ENCODE measurements around the gene CNNM2.

- no peak for TF ChIP-seq POLR2AphosphoS5 (IDR thresholded peaks at IDR 0.05; ENCODE audit: low read depth, low read length)
- no peak for TF ChIP-seq NFIC (IDR thresholded peaks at IDR 0.05; ENCODE audit: borderline replicate concordance)
- TF ChIP-seq, protein P1, sequence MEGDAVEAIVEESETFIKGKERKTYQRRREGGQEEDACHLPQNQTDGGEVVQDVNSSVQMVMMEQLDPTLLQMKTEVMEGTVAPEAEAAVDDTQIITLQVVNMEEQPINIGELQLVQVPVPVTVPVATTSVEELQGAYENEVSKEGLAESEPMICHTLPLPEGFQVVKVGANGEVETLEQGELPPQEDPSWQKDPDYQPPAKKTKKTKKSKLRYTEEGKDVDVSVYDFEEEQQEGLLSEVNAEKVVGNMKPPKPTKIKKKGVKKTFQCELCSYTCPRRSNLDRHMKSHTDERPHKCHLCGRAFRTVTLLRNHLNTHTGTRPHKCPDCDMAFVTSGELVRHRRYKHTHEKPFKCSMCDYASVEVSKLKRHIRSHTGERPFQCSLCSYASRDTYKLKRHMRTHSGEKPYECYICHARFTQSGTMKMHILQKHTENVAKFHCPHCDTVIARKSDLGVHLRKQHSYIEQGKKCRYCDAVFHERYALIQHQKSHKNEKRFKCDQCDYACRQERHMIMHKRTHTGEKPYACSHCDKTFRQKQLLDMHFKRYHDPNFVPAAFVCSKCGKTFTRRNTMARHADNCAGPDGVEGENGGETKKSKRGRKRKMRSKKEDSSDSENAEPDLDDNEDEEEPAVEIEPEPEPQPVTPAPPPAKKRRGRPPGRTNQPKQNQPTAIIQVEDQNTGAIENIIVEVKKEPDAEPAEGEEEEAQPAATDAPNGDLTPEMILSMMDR (IDR thresholded peaks at IDR 0.05), result no peak
- TF ChIP-seq FOXM1 (IDR thresholded peaks at IDR 0.05; ENCODE audit: low read depth), result no peak
- TF ChIP-seq TCF12 (IDR thresholded peaks at IDR 0.05), result no peak
- no peak for TF ChIP-seq CHD2 (IDR thresholded peaks at IDR 0.05; ENCODE audit: low read length, partially characterized antibody)
- TF ChIP-seq USF1 (IDR thresholded peaks at IDR 0.05; ENCODE audit: borderline replicate concordance, low read depth), result no peak
- no peak for TF ChIP-seq RFX5 (IDR thresholded peaks at IDR 0.05; ENCODE audit: low read length)
- TF ChIP-seq PBX3 (IDR thresholded peaks at IDR 0.05), result no peak
- no peak for TF ChIP-seq SIN3A (IDR thresholded peaks at IDR 0.05; ENCODE audit: borderline replicate concordance, low read depth, low read length)
- no peak for TF ChIP-seq RXRA (IDR thresholded peaks at IDR 0.05; ENCODE audit: borderline replicate concordance, low read depth)
- no peak for TF ChIP-seq MEF2A (IDR thresholded peaks at IDR 0.05; ENCODE audit: borderline replicate concordance, low read depth)
- TF ChIP-seq, protein P2, sequence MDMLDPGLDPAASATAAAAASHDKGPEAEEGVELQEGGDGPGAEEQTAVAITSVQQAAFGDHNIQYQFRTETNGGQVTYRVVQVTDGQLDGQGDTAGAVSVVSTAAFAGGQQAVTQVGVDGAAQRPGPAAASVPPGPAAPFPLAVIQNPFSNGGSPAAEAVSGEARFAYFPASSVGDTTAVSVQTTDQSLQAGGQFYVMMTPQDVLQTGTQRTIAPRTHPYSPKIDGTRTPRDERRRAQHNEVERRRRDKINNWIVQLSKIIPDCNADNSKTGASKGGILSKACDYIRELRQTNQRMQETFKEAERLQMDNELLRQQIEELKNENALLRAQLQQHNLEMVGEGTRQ (IDR thresholded peaks at IDR 0.05; ENCODE audit: borderline replicate concordance, low read depth, low read length), result no peak
These were observed 46.6 kb downstream of the CNNM2 start for GRCh38 chr10:102964713-102965112.

Data from SK-N-SH (cell line).